ENCODE results near the gene FRS2.

DNA sequence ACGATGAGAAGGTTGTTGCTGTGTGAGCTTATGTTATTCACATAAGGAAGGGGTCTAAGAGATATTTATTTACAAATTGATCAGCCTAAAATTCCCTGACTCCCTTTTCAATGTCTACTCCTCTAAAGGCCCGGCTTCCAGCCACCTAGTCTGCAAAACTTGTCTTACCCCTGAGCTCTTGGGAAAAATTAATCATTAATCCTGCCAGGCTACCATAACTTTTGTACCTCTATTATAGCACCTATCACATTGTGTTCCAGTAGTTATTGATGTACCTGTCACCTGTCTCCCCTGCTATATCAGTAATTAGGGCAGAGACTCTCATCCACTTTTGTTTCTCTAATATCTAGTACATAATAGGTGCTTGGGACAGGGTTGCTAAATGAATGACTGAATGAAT is 29.3 kb upstream of the FRS2 start:
- TF ChIP-seq POLR2AphosphoS5 (IDR thresholded peaks at IDR 0.05) (no peak), EP300 (conservative IDR thresholded peaks at IDR 0.05; ENCODE audit: poor library complexity, severe bottlenecking) (no peak), MXI1 (conservative IDR thresholded peaks at IDR 0.05; ENCODE audit: poor library complexity, severe bottlenecking) (no peak), RAD21 (conservative IDR thresholded peaks at IDR 0.05) (no peak), EZH2 (IDR thresholded peaks at IDR 0.05; ENCODE audit: borderline replicate concordance, insufficient read depth, low read length, poor library complexity, severe bottlenecking) (no peak)
- TF ChIP-seq, protein P1, sequence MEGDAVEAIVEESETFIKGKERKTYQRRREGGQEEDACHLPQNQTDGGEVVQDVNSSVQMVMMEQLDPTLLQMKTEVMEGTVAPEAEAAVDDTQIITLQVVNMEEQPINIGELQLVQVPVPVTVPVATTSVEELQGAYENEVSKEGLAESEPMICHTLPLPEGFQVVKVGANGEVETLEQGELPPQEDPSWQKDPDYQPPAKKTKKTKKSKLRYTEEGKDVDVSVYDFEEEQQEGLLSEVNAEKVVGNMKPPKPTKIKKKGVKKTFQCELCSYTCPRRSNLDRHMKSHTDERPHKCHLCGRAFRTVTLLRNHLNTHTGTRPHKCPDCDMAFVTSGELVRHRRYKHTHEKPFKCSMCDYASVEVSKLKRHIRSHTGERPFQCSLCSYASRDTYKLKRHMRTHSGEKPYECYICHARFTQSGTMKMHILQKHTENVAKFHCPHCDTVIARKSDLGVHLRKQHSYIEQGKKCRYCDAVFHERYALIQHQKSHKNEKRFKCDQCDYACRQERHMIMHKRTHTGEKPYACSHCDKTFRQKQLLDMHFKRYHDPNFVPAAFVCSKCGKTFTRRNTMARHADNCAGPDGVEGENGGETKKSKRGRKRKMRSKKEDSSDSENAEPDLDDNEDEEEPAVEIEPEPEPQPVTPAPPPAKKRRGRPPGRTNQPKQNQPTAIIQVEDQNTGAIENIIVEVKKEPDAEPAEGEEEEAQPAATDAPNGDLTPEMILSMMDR (IDR thresholded peaks at IDR 0.05; ENCODE audit: poor library complexity, severe bottlenecking) = no peak

Measured in neural cell (in vitro differentiated cells).